Body of pancreas (tissue), 4 donors: ENCODE results near the gene SLC10A4. TPM values are rescaled to one million over a fixed set of nuclear protein-coding genes. Genes with fewer than 3 reads are reported as not detected.

Source experiments
- ATAC-seq: fragments of 150-250 bp; one replicate; pipeline ENCODE4 v1.9.1; 2016
- DNase-seq, 4 donors: peaks; one replicate each; pipeline ENCODE4 v3.0.0-alpha.2; 2019
- H3K27ac ChIP-seq, 4 donors: fragments of 200-600 bp; sonication (generic); 1 replicate in 3 of 4; 2 replicates in 1 of 4; pipeline versions ENCODE4 v1.5.1 to v1.6.1; 2016 to 2019; ENCODE audit warnings: mild to moderate bottlenecking in 1 of 4, mixed read lengths in 1 of 4, moderate library complexity in 1 of 4
- H3K27me3 ChIP-seq, 2 donors: fragments of 200-600 bp; sonication (generic); one replicate each; pipeline ENCODE4 v1.6.0; 2016; ENCODE audit warnings: mild to moderate bottlenecking in 1 of 2
- H3K36me3 ChIP-seq, 2 donors: fragments of 200-600 bp; sonication (generic); replicated peaks in 1 of 2; 2 replicates each; pipeline ENCODE4 v1.5.1; 2016; ENCODE audit warnings: low read depth in 2 of 2; ENCODE audit not compliant: insufficient read depth in 1 of 2
- H3K4me1 ChIP-seq: fragments of 200-600 bp; sonication (generic); one replicate; pipeline ENCODE4 v1.6.0; 2016
- H3K4me3 ChIP-seq, 2 donors: fragments of 200-600 bp; sonication (generic); 1 replicate in 1 of 2; 2 replicates in 1 of 2; pipeline ENCODE4 v1.5.1; 2016 to 2019
- H3K9me3 ChIP-seq, 3 donors: fragments of 200-600 bp; sonication (generic); 1 replicate in 2 of 3; 2 replicates in 1 of 3; pipeline ENCODE4 v1.5.1; 2016
- CTCF ChIP-seq, 7 experiments: fragments of 450-650 bp in 4 of 7; fragments of 200-600 bp in 3 of 7; sonication (generic) in 3 of 7; IDR thresholded peaks; one replicate each; pipeline ENCODE4 v1.5.1; 2016 to 2019; ENCODE audit warnings: antibody characterized with exemption in 7 of 7
- POLR2A ChIP-seq, 3 donors: fragments of 450-650 bp; IDR thresholded peaks; one replicate each; pipeline ENCODE4 v1.6.1; 2016; ENCODE audit warnings: antibody characterized with exemption in 3 of 3, mild to moderate bottlenecking in 2 of 3
- WGBS, 2 donors: methylation state at CpG; one replicate each; pipeline ENCODE4 v1.1.5; 2017; 5-methylcytosine and 5-hydroxymethylcytosine counted together
- intact Hi-C: fragments of 100-400 bp; cut with DNase I; formaldehyde crosslinking; loops from one replicate; pipeline ENCODE4 v1.15.1; 2023
- total RNA-seq, 2 donors: library from RNA; depleted of rRNA; stranded (reverse); fragments of >200 nt; gene quantifications; one replicate each; pipeline ENCODE4 v1.1.0, GENCODE V29; 2016

Gene SLC10A4
- total RNA-seq, 2 donors from 2014 or later, result 0.66 TPM; not detected in 1

- intact Hi-C loops, result no loop called here
- no peak for DNase-seq
- Histone ChIP-seq H3K4me3 (no peak overlapping the region), H3K4me1 (no peaks in the 10 kb centered on the region), H3K9me3 (no peaks in the 10 kb centered on the region), H3K27me3 (no peaks in the 10 kb centered on the region), H3K36me3 (peaks cover 12 to 21% of the 10 kb centered on the region in 2 donors), H3K27ac (no peak overlapping the region)
- no peak for ATAC-seq
- TF ChIP-seq POLR2A (IDR thresholded peaks at IDR 0.05) (no peak), CTCF (IDR thresholded peaks at IDR 0.05) (no peak)
Observed at GRCh38 chr4:48509543-48509942, 26.4 kb downstream of the SLC10A4 start.

GRCh38 chr4:48518143-48518542 is 35.0 kb downstream of the SLC10A4 start:
- Histone ChIP-seq H3K4me3 (no peak overlapping the region), H3K27me3 (no peaks in the 10 kb centered on the region), H3K9me3 (no peaks in the 10 kb centered on the region), H3K27ac (no peak overlapping the region), H3K36me3 (peaks cover 6 to 21% of the 10 kb centered on the region in 2 donors), H3K4me1 (no peaks in the 10 kb centered on the region)
- ATAC-seq (no peak), DNase-seq (no peak)
- no peak for TF ChIP-seq CTCF (IDR thresholded peaks at IDR 0.05)
- no peak for TF ChIP-seq POLR2A (IDR thresholded peaks at IDR 0.05)
- intact Hi-C loops, result no loop called here
- 93 to 97% methylated on average over 3 of the region's 3 CpGs for WGBS, 2 donors

GRCh38 chr4:48526406-48526805 is 43.3 kb downstream of the SLC10A4 start:
- Histone ChIP-seq H3K4me1 (no peaks in the 10 kb centered on the region), H3K4me3 (no peak overlapping the region), H3K9me3 (no peaks in the 10 kb centered on the region), H3K27ac (no peak overlapping the region), H3K36me3 (peaks cover 7 to 19% of the 10 kb centered on the region in 2 donors), H3K27me3 (no peaks in the 10 kb centered on the region)
- no peak for ATAC-seq
- intact Hi-C loops, result no loop called here
- 68 to 82% methylated on average over 1 of the region's 1 CpG for WGBS, 2 donors
- TF ChIP-seq POLR2A (IDR thresholded peaks at IDR 0.05) (no peak), CTCF (IDR thresholded peaks at IDR 0.05) (no peak)
- DNase-seq, result no peak

GRCh38 chr4:48538358-48538757 is 55.2 kb downstream of the SLC10A4 start:
- H3K4me1 ChIP-seq, result peaks cover 5% of the 10 kb centered on the region
- no peak for TF ChIP-seq POLR2A (IDR thresholded peaks at IDR 0.05)
- no peak for TF ChIP-seq CTCF (IDR thresholded peaks at IDR 0.05)
- peaks cover 11 to 21% of the 10 kb centered on the region in 2 donors for H3K36me3 ChIP-seq
- no peak for DNase-seq
- H3K9me3 ChIP-seq, result no peaks in the 10 kb centered on the region
- ATAC-seq, result no peak
- intact Hi-C loops, result no loop called here
- H3K4me3 ChIP-seq, result no peak overlapping the region
- H3K27ac ChIP-seq, result no peak overlapping the region
- H3K27me3 ChIP-seq, result no peaks in the 10 kb centered on the region

Other genes starting within 250 kb of the SLC10A4 start
- 1 to 10 TPM; 2.1 to 3.3 TPM for gene TEC, start 213.5 kb upstream of the SLC10A4 start, total RNA-seq
- gene SLAIN2, start 141.8 kb upstream of the SLC10A4 start, total RNA-seq, result 10 to 100 TPM; 13.2 to 17.1 TPM
- not detected for gene ZAR1, start 6.9 kb downstream of the SLC10A4 start, total RNA-seq